Peyer's patch (tissue), 4 donors: ENCODE data around the gene PCDHGA10. TPM values are rescaled to one million over a fixed set of nuclear protein-coding genes. Genes with fewer than 3 reads are reported as not detected.

Experiments
- DNase-seq, 3 donors: peaks; one replicate each; pipeline ENCODE4 v3.0.0-alpha.2; 2017 to 2019
- H3K27ac ChIP-seq, 4 donors: fragments of 200-600 bp; sonication (generic); one replicate each; pipeline ENCODE4 v1.5.1; 2016 to 2019
- H3K27me3 ChIP-seq, 2 donors: fragments of 200-600 bp; sonication (generic); one replicate each; pipeline ENCODE4 v1.5.1; 2019
- H3K36me3 ChIP-seq, 3 donors: fragments of 200-600 bp; sonication (generic); one replicate each; pipeline ENCODE4 v1.5.1; 2016 to 2019
- H3K4me1 ChIP-seq, 4 donors: fragments of 200-600 bp; sonication (generic); one replicate each; pipeline ENCODE4 v1.5.1; 2016 to 2019
- H3K4me3 ChIP-seq, 4 donors: fragments of 200-600 bp; sonication (generic); 1 replicate in 3 of 4; 2 replicates in 1 of 4; pipeline ENCODE4 v1.5.1; 2016 to 2019; ENCODE audit warnings: mild to moderate bottlenecking in 1 of 4
- H3K9me3 ChIP-seq, 4 donors: fragments of 200-600 bp; sonication (generic); one replicate each; pipeline ENCODE4 v1.5.1; 2016 to 2019; ENCODE audit warnings: mild to moderate bottlenecking in 1 of 4
- CTCF ChIP-seq, 6 experiments: fragments of 450-650 bp in 4 of 6; fragments of 200-600 bp in 2 of 6; sonication (generic) in 1 of 6; IDR thresholded peaks; one replicate each; pipeline ENCODE4 v1.5.1; 2017 to 2019; ENCODE audit warnings: antibody characterized with exemption in 6 of 6, mild to moderate bottlenecking in 3 of 6, moderate library complexity in 1 of 6
- POLR2A ChIP-seq, 2 donors: fragments of 450-650 bp; IDR thresholded peaks; one replicate each; pipeline ENCODE4 v1.5.1; 2017; ENCODE audit warnings: antibody characterized with exemption in 2 of 2, mild to moderate bottlenecking in 2 of 2, moderate library complexity in 2 of 2
- total RNA-seq, 4 donors: library from RNA; depleted of rRNA; stranded (reverse); fragments of >200 nt; gene quantifications; one replicate each; pipeline ENCODE4 v1.1.0, GENCODE V29; 2016

The PCDHGA10 gene
- total RNA-seq, 4 donors from 2014 or later, result 3.2 to 7.7 (median 4.2) TPM

- no peak for DNase-seq
- Histone ChIP-seq H3K36me3 (no peaks in the 10 kb centered on the region), H3K27ac (no peak overlapping the region), H3K4me1 (no peaks in the 10 kb centered on the region), H3K27me3 (no peaks in the 10 kb centered on the region), H3K9me3 (peaks cover 0 to 37% (median 0%) of the 10 kb centered on the region in 4 donors), H3K4me3 (no peak overlapping the region)
- TF ChIP-seq POLR2A (IDR thresholded peaks at IDR 0.05), result no peak
- TF ChIP-seq CTCF (IDR thresholded peaks at IDR 0.05), result no peak
Measured at GRCh38 chr5:141440341-141440740, 27.6 kb downstream of the PCDHGA10 start.

- DNase-seq, result no peak
- no peak for TF ChIP-seq POLR2A (IDR thresholded peaks at IDR 0.05)
- no peak for TF ChIP-seq CTCF (IDR thresholded peaks at IDR 0.05)
- Histone ChIP-seq H3K9me3 (peaks cover 0 to 34% (median 0%) of the 10 kb centered on the region in 4 donors), H3K4me3 (no peak overlapping the region), H3K36me3 (no peaks in the 10 kb centered on the region), H3K27ac (no peak overlapping the region), H3K4me1 (no peaks in the 10 kb centered on the region), H3K27me3 (no peaks in the 10 kb centered on the region)
Measured at GRCh38 chr5:141441571-141442170, 28.9 kb downstream of the PCDHGA10 start.

- TF ChIP-seq CTCF (IDR thresholded peaks at IDR 0.05), result no peak
- TF ChIP-seq POLR2A (IDR thresholded peaks at IDR 0.05), result no peak
- H3K27me3 ChIP-seq, result no peaks in the 10 kb centered on the region
- H3K36me3 ChIP-seq, result no peaks in the 10 kb centered on the region
- no peak overlapping the region for H3K4me3 ChIP-seq
- DNase-seq, result no peak
- no peak overlapping the region for H3K27ac ChIP-seq
- no peaks in the 10 kb centered on the region for H3K9me3 ChIP-seq
- no peaks in the 10 kb centered on the region for H3K4me1 ChIP-seq
Measured at GRCh38 chr5:141465351-141465750, 52.6 kb downstream of the PCDHGA10 start.

Other genes starting within 250 kb of the PCDHGA10 start
- under 1 TPM in 2 of 4 donors, not detected in 2; 0.53 to 0.54 TPM for gene PCDHB7, start 240.3 kb upstream of the PCDHGA10 start, total RNA-seq
- not detected for gene PCDHB8, start 235.2 kb upstream of the PCDHGA10 start, total RNA-seq
- gene PCDHB16, start 230.6 kb upstream of the PCDHGA10 start, total RNA-seq, result 1 to 10 TPM in 1 of 4 donors, under 1 TPM in 2, not detected in 1; 0.35 to 5.8 (median 0.40) TPM
- 1 to 10 TPM in 1 of 4 donors, under 1 TPM in 3; 0.18 to 1.7 (median 0.39) TPM for gene PCDHB9, start 225.8 kb upstream of the PCDHGA10 start, total RNA-seq
- gene PCDHB10, start 220.6 kb upstream of the PCDHGA10 start, total RNA-seq, result under 1 TPM in 3 of 4 donors, not detected in 1; 0.54 to 0.83 (median 0.76) TPM
- 1 to 10 TPM in 1 of 4 donors, under 1 TPM in 1, not detected in 2; 0.27 to 2.8 TPM for gene PCDHB11, start 213.4 kb upstream of the PCDHGA10 start, total RNA-seq
- gene PCDHB12, start 204.3 kb upstream of the PCDHGA10 start, total RNA-seq, result 1 to 10 TPM in 1 of 4 donors, under 1 TPM in 3; 0.35 to 4.1 (median 0.88) TPM
- under 1 TPM; 0.13 to 0.83 (median 0.32) TPM for gene PCDHB13, start 199.1 kb upstream of the PCDHGA10 start, total RNA-seq
- 1 to 10 TPM in 1 of 4 donors, under 1 TPM in 2, not detected in 1; 0.19 to 1.1 (median 0.54) TPM for gene PCDHB14, start 189.6 kb upstream of the PCDHGA10 start, total RNA-seq
- gene PCDHB15, start 167.6 kb upstream of the PCDHGA10 start, total RNA-seq, result under 1 TPM in 2 of 4 donors, not detected in 2; 0.27 to 0.35 TPM
- gene SLC25A2, start 108.9 kb upstream of the PCDHGA10 start, total RNA-seq, result 1 to 10 TPM; 1.1 to 4.1 (median 2.9) TPM
- gene TAF7, start 92.2 kb upstream of the PCDHGA10 start, total RNA-seq, result 10 to 100 TPM; 42.2 to 80.0 (median 47.5) TPM
- gene PCDHGA1, start 82.5 kb upstream of the PCDHGA10 start, total RNA-seq, result 1 to 10 TPM in 1 of 4 donors, not detected in 3; 1.7 TPM
- gene PCDHGA2, start 74.2 kb upstream of the PCDHGA10 start, total RNA-seq, result 1 to 10 TPM in 2 of 4 donors, under 1 TPM in 1, not detected in 1; 0.57 to 1.7 (median 1.1) TPM
- gene PCDHGA3, start 69.2 kb upstream of the PCDHGA10 start, total RNA-seq, result 1 to 10 TPM in 1 of 4 donors, under 1 TPM in 2, not detected in 1; 0.40 to 1.7 (median 0.76) TPM
- under 1 TPM in 3 of 4 donors, not detected in 1; 0.27 to 0.53 (median 0.47) TPM for gene PCDHGB1, start 62.9 kb upstream of the PCDHGA10 start, total RNA-seq
- gene PCDHGA4, start 58.0 kb upstream of the PCDHGA10 start, total RNA-seq, result 1 to 10 TPM in 2 of 4 donors, under 1 TPM in 2; 0.27 to 3.3 (median 0.81) TPM
- 1 to 10 TPM; 1.2 to 5.8 (median 1.6) TPM for gene PCDHGB2, start 53.0 kb upstream of the PCDHGA10 start, total RNA-seq
- 10 to 100 TPM in 1 of 4 donors, 1 to 10 TPM in 2, under 1 TPM in 1; 0.94 to 10.7 (median 1.7) TPM for gene PCDHGA5, start 48.8 kb upstream of the PCDHGA10 start, total RNA-seq
- 1 to 10 TPM; 1.6 to 5.0 (median 2.0) TPM for gene PCDHGB3, start 42.7 kb upstream of the PCDHGA10 start, total RNA-seq
- 1 to 10 TPM in 2 of 4 donors, under 1 TPM in 2; 0.70 to 4.1 (median 1.0) TPM for gene PCDHGA6, start 39.1 kb upstream of the PCDHGA10 start, total RNA-seq
- gene PCDHGA7, start 30.2 kb upstream of the PCDHGA10 start, total RNA-seq, result 1 to 10 TPM in 2 of 4 donors, under 1 TPM in 2; 0.35 to 2.5 (median 0.95) TPM
- 1 to 10 TPM; 1.1 to 3.3 (median 1.9) TPM for gene PCDHGB4, start 25.3 kb upstream of the PCDHGA10 start, total RNA-seq
- gene PCDHGA8, start 20.4 kb upstream of the PCDHGA10 start, total RNA-seq, result 1 to 10 TPM in 2 of 4 donors, under 1 TPM in 2; 0.35 to 2.5 (median 1.1) TPM
- 1 to 10 TPM; 2.3 to 9.1 (median 2.9) TPM for gene PCDHGB5, start 15.0 kb upstream of the PCDHGA10 start, total RNA-seq
- 10 to 100 TPM in 1 of 4 donors, 1 to 10 TPM in 3; 1.9 to 17.3 (median 4.0) TPM for gene PCDHGA9, start 10.2 kb upstream of the PCDHGA10 start, total RNA-seq
- 1 to 10 TPM; 1.1 to 7.4 (median 3.3) TPM for gene PCDHGB6, start 5.0 kb upstream of the PCDHGA10 start, total RNA-seq
- gene PCDHGB7, start 4.7 kb downstream of the PCDHGA10 start, total RNA-seq, result 1 to 10 TPM; 4.0 to 5.8 (median 4.3) TPM
- gene PCDHGA11, start 8.1 kb downstream of the PCDHGA10 start, total RNA-seq, result 1 to 10 TPM; 1.1 to 5.0 (median 2.4) TPM
- 10 to 100 TPM in 1 of 4 donors, 1 to 10 TPM in 3; 1.4 to 12.4 (median 4.7) TPM for gene PCDHGA12, start 17.5 kb downstream of the PCDHGA10 start, total RNA-seq
- 10 to 100 TPM; 10.2 to 29.7 (median 16.7) TPM for gene PCDHGC3, start 63.0 kb downstream of the PCDHGA10 start, total RNA-seq
- 10 to 100 TPM in 1 of 4 donors, 1 to 10 TPM in 3; 1.7 to 11.3 (median 5.3) TPM for gene PCDHGC4, start 72.0 kb downstream of the PCDHGA10 start, total RNA-seq
- 1 to 10 TPM in 1 of 4 donors, under 1 TPM in 2, not detected in 1; 0.67 to 1.4 (median 0.95) TPM for gene PCDHGC5, start 76.1 kb downstream of the PCDHGA10 start, total RNA-seq
- gene DIAPH1, start 206.0 kb downstream of the PCDHGA10 start, total RNA-seq, result 100 to 1,000 TPM in 2 of 4 donors, 10 to 100 TPM in 2; 98.2 to 115 (median 102) TPM
- gene HDAC3, start 223.9 kb downstream of the PCDHGA10 start, total RNA-seq, result 10 to 100 TPM; 31.2 to 55.6 (median 47.9) TPM
- gene RELL2, start 224.0 kb downstream of the PCDHGA10 start, total RNA-seq, result 10 to 100 TPM in 3 of 4 donors, 1 to 10 TPM in 1; 8.0 to 13.2 (median 10.6) TPM
- 100 to 1,000 TPM in 1 of 4 donors, 10 to 100 TPM in 3; 19.8 to 116 (median 45.7) TPM for gene FCHSD1, start 238.4 kb downstream of the PCDHGA10 start, total RNA-seq